Endodermal cell (in vitro differentiated cells): ENCODE measurements around the gene ANKFY1. TPM values are rescaled to one million over a fixed set of nuclear protein-coding genes. Genes with fewer than 3 reads are reported as not detected.

ENCODE experiments used
- DNase-seq: peaks from one replicate; pipeline ENCODE4 v3.0.0-alpha.2; 2017
- H3K27ac ChIP-seq: 2 replicates; pipeline ENCODE4 v1.5.1; 2013; ENCODE audit warnings: mild to moderate bottlenecking, low read depth, low read length, moderate library complexity
- H3K27me3 ChIP-seq: 2 replicates; pipeline ENCODE4 v1.6.1; 2013; ENCODE audit warnings: mild to moderate bottlenecking, low read length, moderate library complexity; ENCODE audit not compliant: insufficient read depth, control insufficient read depth, poor library complexity, severe bottlenecking
- H3K36me3 ChIP-seq: 2 replicates; pipeline ENCODE4 v1.7.0; 2013; ENCODE audit warnings: mild to moderate bottlenecking, low read length, moderate library complexity; ENCODE audit not compliant: control insufficient read depth, insufficient read depth
- H3K4me1 ChIP-seq: one replicate; pipeline ENCODE4 v1.7.0; 2013; ENCODE audit warnings: low read length; ENCODE audit not compliant: control insufficient read depth, insufficient read depth
- H3K4me3 ChIP-seq: 2 replicates; pipeline ENCODE4 v1.5.1; 2013; ENCODE audit warnings: mild to moderate bottlenecking, low read length, moderate library complexity
- H3K9ac ChIP-seq: 2 replicates; pipeline ENCODE4 v1.6.1; 2013; ENCODE audit warnings: mild to moderate bottlenecking, low read length, moderate library complexity; ENCODE audit not compliant: poor library complexity, severe bottlenecking; ENCODE audit errors: extremely low read depth
- H3K9me3 ChIP-seq: 2 replicates; pipeline ENCODE4 v1.6.1; 2013; ENCODE audit warnings: mild to moderate bottlenecking, low read length, moderate library complexity; ENCODE audit not compliant: control insufficient read depth
- H3K27ac Mint-ChIP-seq: 2 replicates; pipeline ENCODE4 v1.8.0; 2020; ENCODE audit warnings: mixed read lengths
- H3K27me3 Mint-ChIP-seq: 2 replicates; pipeline ENCODE4 v1.8.0; 2021; ENCODE audit warnings: mild to moderate bottlenecking, mixed read lengths; ENCODE audit not compliant: insufficient read depth
- H3K36me3 Mint-ChIP-seq: 2 replicates; pipeline ENCODE4 v1.8.0; 2020; ENCODE audit warnings: low read depth, mixed read lengths
- H3K4me1 Mint-ChIP-seq: 2 replicates; pipeline ENCODE4 v1.8.0; 2020; ENCODE audit warnings: mixed read lengths
- H3K4me3 Mint-ChIP-seq: 2 replicates; pipeline ENCODE4 v1.8.0; 2020; ENCODE audit warnings: mild to moderate bottlenecking, moderate library complexity, mixed read lengths
- H3K9me3 Mint-ChIP-seq: 2 replicates; pipeline ENCODE4 v1.8.0; 2020; ENCODE audit warnings: mild to moderate bottlenecking, mixed read lengths
- WGBS, 2 experiments: methylation state at CpG; one replicate each; pipeline versions ENCODE4 v1.1.5 to v1.1.7; 2013; ENCODE audit warnings: missing lambda C conversion rate in 2 of 2, mixed read lengths in 1 of 2; ENCODE audit not compliant: insufficient coverage in 1 of 2, insufficient read length in 1 of 2; 5-methylcytosine and 5-hydroxymethylcytosine counted together
- total RNA-seq, 2 donors: library from RNA; stranded (reverse); fragmentation: NEBNext Ultra II Directional in 1 of 2; extraction: Animal tissue kit (Norgen Biotek cat#: 25700) in 1 of 2; gene quantifications; 2 replicates in 1 of 2; 3 replicates in 1 of 2; pipeline ENCODE4 v1.2.1, GENCODE V29; 2021
- TF ChIP-seq, protein P1 (sequence below): fragments of 200-600 bp; sonication (generic); conservative IDR thresholded peaks from 2 replicates; pipeline ENCODE4 v1.5.0; 2021; ENCODE audit warnings: antibody characterized with exemption, mild to moderate bottlenecking

The ANKFY1 gene
- total RNA-seq, 2 donors from 2014 or later, result 48.0 to 62.4 TPM

DNA sequence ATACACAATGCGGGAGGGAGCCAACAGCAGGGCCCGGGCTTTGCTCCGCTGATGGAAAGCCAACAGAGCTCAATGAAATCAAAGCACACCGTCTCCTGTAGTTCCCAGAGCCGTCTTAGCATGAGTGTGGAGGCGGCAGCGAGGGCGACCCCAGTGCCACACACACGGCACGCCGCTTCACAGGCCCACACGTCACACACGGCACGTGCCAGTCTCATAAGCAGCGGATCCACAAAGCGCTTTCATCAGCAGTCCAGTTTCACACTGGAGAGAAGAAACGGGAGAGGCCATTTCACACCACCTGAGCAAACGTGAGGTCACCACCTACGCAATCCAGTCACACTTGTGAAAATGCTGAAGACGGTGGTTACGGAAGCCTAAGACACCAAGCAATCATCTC is 86.0 kb downstream of the ANKFY1 start:
- Mint-ChIP-seq H3K36me3 (peaks cover 87% of the 10 kb centered on the region), H3K27ac (no peak overlapping the region), H3K4me3 (no peak overlapping the region), H3K4me1 (peaks cover 2% of the 10 kb centered on the region), H3K27me3 (no peaks in the 10 kb centered on the region), H3K9me3 (no peaks in the 10 kb centered on the region)
- WGBS, 2 experiments, result 92 to 97% methylated on average over 21 of the region's 21 CpGs
- Histone ChIP-seq H3K4me1 (no peaks in the 10 kb centered on the region), H3K4me3 (no peak overlapping the region), H3K27ac (no peak overlapping the region), H3K9ac (no peak overlapping the region), H3K9me3 (no peaks in the 10 kb centered on the region), H3K27me3 (no peaks in the 10 kb centered on the region), H3K36me3 (peaks cover 95% of the 10 kb centered on the region)
- TF ChIP-seq, protein P1, sequence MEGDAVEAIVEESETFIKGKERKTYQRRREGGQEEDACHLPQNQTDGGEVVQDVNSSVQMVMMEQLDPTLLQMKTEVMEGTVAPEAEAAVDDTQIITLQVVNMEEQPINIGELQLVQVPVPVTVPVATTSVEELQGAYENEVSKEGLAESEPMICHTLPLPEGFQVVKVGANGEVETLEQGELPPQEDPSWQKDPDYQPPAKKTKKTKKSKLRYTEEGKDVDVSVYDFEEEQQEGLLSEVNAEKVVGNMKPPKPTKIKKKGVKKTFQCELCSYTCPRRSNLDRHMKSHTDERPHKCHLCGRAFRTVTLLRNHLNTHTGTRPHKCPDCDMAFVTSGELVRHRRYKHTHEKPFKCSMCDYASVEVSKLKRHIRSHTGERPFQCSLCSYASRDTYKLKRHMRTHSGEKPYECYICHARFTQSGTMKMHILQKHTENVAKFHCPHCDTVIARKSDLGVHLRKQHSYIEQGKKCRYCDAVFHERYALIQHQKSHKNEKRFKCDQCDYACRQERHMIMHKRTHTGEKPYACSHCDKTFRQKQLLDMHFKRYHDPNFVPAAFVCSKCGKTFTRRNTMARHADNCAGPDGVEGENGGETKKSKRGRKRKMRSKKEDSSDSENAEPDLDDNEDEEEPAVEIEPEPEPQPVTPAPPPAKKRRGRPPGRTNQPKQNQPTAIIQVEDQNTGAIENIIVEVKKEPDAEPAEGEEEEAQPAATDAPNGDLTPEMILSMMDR, result no peak
- no peak for DNase-seq

DNA sequence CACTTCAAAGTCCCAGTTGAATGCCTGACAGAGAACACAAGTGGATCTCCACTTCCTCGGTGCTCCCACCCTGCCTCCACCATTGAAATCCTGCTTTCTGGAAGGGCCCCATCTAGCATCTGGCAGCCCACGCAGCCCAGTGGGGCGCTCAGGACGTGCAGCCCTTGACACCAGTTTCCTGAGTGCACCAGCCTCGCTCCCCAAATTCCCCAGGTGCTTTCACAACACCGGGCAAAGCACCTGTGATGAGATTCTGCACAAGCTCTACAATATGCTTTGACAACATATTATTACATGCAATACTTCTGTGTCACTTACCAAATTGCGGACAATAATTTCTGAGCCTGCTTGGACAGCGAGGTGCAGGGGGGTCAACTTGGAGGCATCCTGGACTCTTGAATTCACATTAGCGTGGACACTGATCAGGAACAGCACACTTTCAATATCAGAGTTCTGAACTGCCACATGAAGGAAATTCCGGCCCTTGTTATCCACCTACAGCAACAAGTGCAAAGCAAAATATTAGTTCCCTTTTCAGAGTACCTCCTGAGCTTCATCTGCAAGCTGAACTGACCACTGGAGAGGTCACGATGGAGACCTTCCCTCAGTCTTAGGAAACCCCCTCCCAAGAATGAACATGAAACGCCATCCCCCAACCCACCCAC is 86.8 kb downstream of the ANKFY1 start:
- Mint-ChIP-seq H3K27ac (no peak overlapping the region), H3K4me3 (no peak overlapping the region), H3K27me3 (no peaks in the 10 kb centered on the region), H3K9me3 (no peaks in the 10 kb centered on the region), H3K36me3 (peaks cover 87% of the 10 kb centered on the region), H3K4me1 (peaks cover 2% of the 10 kb centered on the region)
- Histone ChIP-seq H3K36me3 (peaks cover 94% of the 10 kb centered on the region), H3K9me3 (no peaks in the 10 kb centered on the region), H3K4me1 (no peaks in the 10 kb centered on the region), H3K27ac (no peak overlapping the region), H3K4me3 (no peak overlapping the region), H3K27me3 (no peaks in the 10 kb centered on the region), H3K9ac (no peak overlapping the region)
- TF ChIP-seq, protein P1, result no peak
- WGBS, 2 experiments, result 94 to 99% methylated on average over 11 to 12 of the region's 12 CpGs
- DNase-seq, result no peak

DNA sequence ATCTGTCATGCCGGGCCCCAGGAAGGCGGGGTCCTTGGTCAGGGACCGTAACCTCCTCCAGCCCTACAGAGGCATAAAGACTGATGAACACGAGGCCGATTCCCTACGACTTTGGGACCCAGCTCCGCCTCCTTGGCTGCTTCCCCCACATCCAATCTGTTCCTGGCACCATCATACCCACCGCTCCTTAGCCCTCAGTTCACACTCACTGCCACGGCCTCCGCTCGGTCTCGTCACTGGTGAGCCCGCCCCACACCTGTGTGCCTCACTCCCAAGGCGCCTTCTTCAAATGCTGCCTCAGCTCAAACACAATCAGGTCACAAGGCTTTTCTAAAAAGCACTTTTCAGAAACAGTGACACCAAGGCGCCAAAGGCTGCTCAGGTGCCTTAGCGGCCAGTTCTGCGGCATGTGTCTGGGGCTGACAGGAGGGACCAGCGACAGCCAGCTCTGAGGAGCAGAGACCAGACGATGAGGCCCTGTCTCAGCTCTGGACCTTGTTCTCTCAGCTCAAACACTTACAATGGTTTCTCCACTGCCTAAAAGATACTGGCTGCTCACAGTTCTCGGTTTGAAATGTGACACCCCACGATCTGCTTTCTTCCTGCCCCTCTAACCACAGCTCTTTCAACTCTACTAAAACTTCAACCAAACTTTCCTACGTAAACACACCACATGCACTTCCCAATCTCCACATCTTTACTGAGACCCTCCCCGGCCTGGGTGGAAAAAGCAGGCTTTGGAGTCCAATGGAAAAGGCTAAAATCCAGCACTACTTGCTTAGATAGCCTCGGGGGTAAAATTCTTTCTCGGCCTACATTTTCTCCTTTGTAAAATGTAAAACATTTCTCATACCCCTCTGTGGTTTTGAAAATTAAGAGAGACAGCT is 87.6 kb downstream of the ANKFY1 start:
- Mint-ChIP-seq H3K4me3 (no peak overlapping the region), H3K4me1 (no peaks in the 10 kb centered on the region), H3K27ac (peak overlapping the region; percentile 4), H3K9me3 (no peaks in the 10 kb centered on the region), H3K27me3 (no peaks in the 10 kb centered on the region), H3K36me3 (peaks cover 87% of the 10 kb centered on the region)
- no peak overlapping the region for H3K9ac ChIP-seq
- no peaks in the 10 kb centered on the region for H3K27me3 ChIP-seq
- WGBS, 2 experiments, result 92 to 94% methylated on average over 20 to 25 of the region's 25 CpGs
- no peaks in the 10 kb centered on the region for H3K4me1 ChIP-seq
- H3K4me3 ChIP-seq, result no peak overlapping the region
- no peak overlapping the region for H3K27ac ChIP-seq
- DNase-seq, result no peak
- H3K9me3 ChIP-seq, result no peaks in the 10 kb centered on the region
- peaks cover 94% of the 10 kb centered on the region for H3K36me3 ChIP-seq
- TF ChIP-seq, protein P1, result no peak
